Mononuclear cell (primary cell): ENCODE data around the gene EPB41. TPM values are rescaled to one million over a fixed set of nuclear protein-coding genes. Genes with fewer than 3 reads are reported as not detected.
"Not testable (repeated sequence)": the region's sequence is repeated elsewhere in the genome, so short reads cannot be mapped to it uniquely, and the experiment has no call there.

Experiments used
- H3K27me3 ChIP-seq: 2 replicates; pipeline ENCODE4 v1.6.0; 2011; ENCODE audit warnings: low read length, control low read depth; ENCODE audit not compliant: insufficient read depth
- H3K4me1 ChIP-seq: 2 replicates; pipeline ENCODE4 v1.5.1; 2011; ENCODE audit warnings: mild to moderate bottlenecking, low read length, control low read depth; ENCODE audit not compliant: insufficient read depth
- H3K4me3 ChIP-seq: 2 replicates; pipeline ENCODE4 v1.5.1; 2011; ENCODE audit warnings: mild to moderate bottlenecking, low read length, moderate library complexity
- H3K9me3 ChIP-seq: 2 replicates; pipeline ENCODE4 v1.5.1; 2011; ENCODE audit warnings: low read depth, mild to moderate bottlenecking, control low read depth, low read length
- total RNA-seq: library from RNA; depleted of rRNA; stranded (reverse); fragments of >200 nt; gene quantifications from one replicate; pipeline ENCODE4 v1.2.3, GENCODE V29; 2012

The EPB41 gene
- total RNA-seq, 1 donor: 159 TPM

DNA sequence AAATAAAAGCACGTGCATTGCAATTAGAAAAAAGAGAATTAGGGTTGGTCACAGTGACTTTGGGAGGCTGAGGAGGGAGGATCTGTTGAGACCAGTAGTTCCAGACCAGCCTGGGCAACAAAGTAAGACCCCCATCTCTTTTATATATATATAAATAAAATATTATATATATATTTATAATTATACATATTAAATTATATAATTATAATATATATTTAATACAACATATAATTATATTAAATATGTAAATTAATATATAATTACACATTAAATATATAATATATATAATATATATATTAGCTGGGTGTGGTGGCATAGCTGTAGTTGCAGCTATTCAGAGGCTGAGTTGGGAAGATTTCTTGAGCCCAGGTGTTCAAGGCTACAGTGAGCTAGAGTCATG lies 186.1 kb downstream of the EPB41 start:
- H3K9me3 ChIP-seq: no peaks in the 10 kb centered on the region
- H3K4me3 ChIP-seq: no peak overlapping the region
- H3K27me3 ChIP-seq: no peaks in the 10 kb centered on the region
- no peaks in the 10 kb centered on the region for H3K4me1 ChIP-seq

DNA sequence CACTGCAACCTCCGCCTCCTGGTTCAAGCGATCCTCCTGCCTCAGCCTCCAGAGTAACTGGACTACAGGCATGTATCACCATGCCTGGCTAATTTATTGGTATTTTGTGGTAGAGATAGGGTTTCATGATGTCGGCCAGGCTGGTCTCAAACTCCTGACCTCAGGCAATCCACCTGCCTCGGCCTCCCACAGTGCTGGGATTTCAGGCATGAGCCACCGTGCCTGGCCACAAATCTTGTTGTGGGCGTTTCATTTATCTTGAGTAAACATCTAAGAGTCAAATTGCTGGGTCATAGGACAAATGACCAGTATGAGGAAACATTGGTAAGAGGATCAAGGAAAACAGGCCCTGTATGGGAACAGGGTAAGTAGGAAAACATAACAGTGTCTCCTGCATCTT lies 191.5 kb downstream of the EPB41 start:
- H3K9me3 ChIP-seq: no peaks in the 10 kb centered on the region
- H3K4me1 ChIP-seq: no peaks in the 10 kb centered on the region
- no peak overlapping the region for H3K4me3 ChIP-seq
- H3K27me3 ChIP-seq: no peaks in the 10 kb centered on the region

DNA sequence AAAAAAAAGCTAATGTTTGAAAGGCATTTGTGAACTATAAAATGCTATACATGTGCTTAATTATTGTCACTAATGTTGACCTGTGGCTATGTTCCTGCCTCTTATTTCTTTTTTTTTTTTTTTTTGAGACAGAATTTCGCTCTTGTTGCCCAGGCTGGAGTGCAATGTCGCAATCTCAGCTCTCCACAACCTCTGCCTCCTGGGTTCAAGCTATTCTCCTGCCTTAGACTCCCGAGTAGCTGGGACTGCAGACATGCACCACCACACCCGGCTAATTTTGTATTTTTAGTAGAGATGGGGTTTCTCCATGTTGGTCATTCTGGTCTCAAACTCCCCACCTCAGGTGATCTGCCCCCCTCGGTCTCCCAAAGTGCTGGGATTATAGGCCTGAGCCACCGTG lies 193.7 kb downstream of the EPB41 start:
- not testable (repeated sequence) for H3K4me3 ChIP-seq, H3K9me3 ChIP-seq, H3K4me1 ChIP-seq, H3K27me3 ChIP-seq

DNA sequence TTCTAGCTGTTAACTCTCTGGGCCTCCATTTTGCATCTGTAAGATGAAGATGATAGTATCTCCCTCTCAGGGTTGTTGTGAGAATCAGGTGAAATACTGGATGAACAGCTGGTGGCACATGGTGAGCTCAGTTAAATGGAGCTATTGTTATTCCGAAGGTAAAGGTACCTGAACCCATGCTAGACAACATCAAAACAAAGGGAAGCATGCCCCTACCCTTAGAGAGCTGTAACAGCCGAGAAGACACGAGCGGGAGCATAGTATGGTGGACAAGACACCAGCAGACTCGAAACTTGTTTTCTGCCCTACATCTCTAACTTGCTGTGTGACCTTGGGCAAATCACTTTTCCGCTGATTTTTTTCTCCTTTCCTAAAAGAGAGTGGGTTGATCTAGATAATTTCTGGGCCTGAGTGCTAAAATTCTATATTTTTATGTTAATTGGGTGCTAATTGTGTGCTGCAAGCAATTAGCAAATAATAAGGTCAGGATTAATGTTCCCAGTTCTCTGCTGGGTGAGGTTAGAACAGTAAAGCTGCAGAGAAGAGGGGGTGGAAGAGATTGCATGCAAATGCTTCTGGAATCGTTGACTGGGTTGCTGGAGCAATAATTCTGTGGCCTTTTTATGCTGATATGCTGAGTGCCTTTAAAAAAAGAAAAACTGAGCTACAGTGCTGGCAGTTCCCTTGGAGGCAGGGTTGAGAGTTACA lies 198.5 kb downstream of the EPB41 start:
- H3K27me3 ChIP-seq: no peaks in the 10 kb centered on the region
- H3K4me3 ChIP-seq: no peak overlapping the region
- H3K9me3 ChIP-seq: no peaks in the 10 kb centered on the region
- no peaks in the 10 kb centered on the region for H3K4me1 ChIP-seq

DNA sequence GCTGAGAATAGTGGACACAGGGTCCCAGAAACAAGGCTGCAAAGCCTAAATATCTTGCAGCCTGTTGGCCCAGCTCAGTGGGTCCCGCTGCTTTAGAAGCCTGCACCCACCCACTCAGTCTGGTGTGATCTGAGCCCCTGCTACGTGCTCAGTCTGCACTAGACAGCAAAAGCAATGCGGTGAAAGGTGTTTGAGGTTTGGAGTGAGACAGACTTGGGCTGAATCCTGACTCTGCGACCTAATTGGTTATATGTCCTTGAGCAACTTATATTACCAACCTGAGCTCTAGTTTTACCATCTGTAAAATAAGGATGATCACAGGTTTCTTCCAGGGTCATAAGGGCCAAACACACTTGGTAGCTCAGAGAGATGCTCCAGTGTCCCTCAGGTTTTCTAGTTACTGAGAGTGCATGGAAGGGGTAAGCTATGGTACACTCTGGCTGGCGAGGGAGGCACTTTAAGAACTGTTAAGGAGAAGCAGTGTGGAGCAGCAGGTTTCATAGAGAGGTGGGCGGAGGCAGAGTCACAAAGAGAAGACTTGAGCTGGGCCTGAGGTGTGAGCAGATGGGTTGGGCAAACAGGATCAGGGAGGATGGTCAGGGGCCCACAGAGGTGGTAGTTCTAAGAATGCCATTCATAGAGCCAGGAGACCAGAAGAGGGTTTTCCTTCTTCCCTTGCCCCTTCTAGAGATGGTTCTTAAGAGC lies 199.2 kb downstream of the EPB41 start:
- H3K4me1 ChIP-seq: no peaks in the 10 kb centered on the region

DNA sequence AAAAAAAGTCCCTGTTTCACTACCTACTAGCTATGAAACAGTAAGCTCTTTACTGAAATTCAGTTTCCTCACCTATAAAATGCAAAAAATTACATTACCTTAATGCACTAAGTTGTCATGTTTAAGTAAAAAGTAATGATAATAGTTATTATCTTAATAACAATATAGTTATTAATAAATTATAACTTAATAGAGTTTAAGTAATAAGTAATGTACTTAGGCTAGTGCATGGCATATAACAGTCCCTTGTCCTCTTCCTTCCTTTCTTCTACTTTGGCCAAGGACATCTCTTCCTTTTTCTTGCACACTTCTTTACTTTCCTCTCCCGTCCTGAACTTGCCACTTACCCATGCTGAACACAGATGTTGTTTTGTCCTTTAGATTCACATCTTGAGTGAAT lies 200.3 kb downstream of the EPB41 start:
- no peaks in the 10 kb centered on the region for H3K27me3 ChIP-seq
- no peaks in the 10 kb centered on the region for H3K4me1 ChIP-seq
- H3K9me3 ChIP-seq: no peaks in the 10 kb centered on the region
- H3K4me3 ChIP-seq: no peak overlapping the region

More for the DNA sequence above, 199.2 kb downstream of the EPB41 start:
- no peaks in the 10 kb centered on the region for H3K9me3 ChIP-seq
- H3K27me3 ChIP-seq: no peaks in the 10 kb centered on the region
- no peak overlapping the region for H3K4me3 ChIP-seq

DNA sequence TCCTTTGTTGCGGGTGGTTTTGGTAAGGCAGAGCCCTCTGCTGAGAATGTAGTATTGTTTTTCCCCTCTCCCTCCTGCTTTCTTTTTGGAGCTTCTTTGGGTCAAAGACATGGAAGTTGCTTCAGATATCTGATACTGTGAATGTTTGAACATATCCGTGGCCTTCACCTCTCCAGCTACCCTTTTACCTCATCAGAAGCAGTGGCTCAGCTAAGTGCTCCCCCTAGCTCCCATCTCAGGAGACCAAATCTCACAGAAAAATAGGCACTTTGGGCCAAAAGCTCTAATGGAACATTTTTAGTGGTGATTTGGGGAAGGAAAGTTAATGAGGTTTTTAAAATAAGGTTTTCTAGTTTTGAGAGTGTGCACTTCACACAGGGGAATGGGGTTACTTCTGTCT lies 203.0 kb downstream of the EPB41 start:
- Histone ChIP-seq H3K4me3 (no peak overlapping the region), H3K9me3 (no peaks in the 10 kb centered on the region), H3K4me1 (peaks cover 13% of the 10 kb centered on the region), H3K27me3 (peaks cover 18% of the 10 kb centered on the region)

DNA sequence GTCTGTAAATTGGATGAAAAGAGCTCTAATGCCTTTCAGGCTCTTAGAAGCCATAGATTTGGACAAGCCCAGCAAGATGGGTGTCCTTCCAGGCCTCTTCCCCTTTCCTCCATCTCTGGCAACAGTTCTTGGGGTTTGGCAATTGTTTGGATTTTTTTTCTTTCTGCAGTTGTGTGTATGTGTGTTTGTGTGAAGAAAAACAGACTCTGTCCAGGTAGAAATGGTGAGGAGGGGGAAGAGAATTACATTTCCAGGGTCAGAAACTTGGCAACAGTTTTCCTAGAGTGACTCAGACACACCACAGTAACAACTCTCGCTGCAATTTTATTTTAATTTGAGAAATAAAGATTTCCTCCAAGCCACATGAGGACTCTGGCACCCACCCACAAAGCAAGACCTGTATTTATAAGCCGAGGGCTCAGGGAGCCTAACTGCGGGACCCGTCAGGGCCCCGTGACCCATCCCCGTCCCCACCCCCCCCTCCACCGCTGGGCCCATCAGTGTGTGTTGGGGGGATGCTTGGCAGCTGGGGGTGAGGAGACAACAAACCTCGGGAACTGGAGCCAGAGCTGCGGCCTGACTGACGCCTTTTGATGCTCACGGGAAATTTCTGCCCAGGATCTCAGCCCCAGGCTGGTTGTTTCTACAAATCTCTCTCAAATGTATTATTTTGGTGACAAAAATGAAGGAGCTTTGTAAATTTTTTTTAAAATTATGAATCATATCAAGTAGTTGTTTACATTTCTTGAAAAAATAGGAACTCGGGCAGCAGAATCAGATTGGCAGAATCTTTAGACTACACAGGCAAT lies 205.0 kb downstream of the EPB41 start:
- H3K4me1 ChIP-seq: peaks cover 27% of the 10 kb centered on the region
- no peak overlapping the region for H3K4me3 ChIP-seq
- H3K9me3 ChIP-seq: no peaks in the 10 kb centered on the region
- H3K27me3 ChIP-seq: peaks cover 32% of the 10 kb centered on the region

DNA sequence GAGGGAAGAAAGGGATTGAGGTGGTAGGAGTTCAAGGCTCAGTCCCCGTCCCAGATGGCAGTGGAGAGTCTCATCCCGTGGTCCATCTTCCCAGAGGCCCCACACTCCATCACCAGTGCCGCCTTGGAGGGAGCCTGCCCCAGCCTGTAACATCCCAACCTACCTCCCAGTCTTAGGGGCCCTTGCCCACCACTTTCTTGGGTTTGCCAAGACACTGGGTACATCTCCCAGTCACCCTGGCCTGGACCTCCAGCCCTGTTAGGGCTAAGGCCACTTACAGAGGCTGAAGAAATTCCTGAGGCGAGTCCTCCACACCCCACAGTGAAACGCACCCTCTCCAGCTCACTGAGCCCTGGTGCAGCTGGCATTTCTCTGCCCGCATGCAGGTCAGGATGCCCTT lies 206.0 kb downstream of the EPB41 start:
- H3K9me3 ChIP-seq: no peaks in the 10 kb centered on the region
- H3K4me1 ChIP-seq: peaks cover 34% of the 10 kb centered on the region
- no peak overlapping the region for H3K4me3 ChIP-seq
- peaks cover 36% of the 10 kb centered on the region for H3K27me3 ChIP-seq

DNA sequence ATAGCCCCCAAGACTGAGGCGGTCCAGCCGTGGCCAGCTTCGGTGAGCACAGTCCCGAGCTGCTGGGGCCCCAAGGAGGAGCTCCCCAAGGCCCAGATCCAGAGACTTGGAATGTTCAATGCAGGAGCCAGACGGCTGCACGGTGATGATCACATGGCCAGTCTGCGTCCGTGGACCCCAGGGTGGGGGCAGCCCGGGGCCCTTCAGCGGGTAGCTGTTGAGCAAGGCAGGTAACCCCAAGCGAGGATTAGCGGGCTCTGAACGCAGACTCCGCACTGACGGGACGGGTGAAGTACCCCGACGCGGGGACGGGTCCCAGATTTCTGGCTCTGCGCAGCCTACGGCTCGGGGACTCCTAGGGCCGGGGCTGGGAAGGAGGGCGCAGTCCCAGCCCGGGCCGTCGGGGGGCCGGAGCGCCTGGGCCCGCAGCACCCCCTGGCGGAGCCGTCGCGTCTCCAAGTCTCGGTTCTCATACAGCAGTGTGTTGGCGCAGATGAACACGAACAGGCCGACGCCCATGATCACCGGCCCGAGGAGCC lies 206.6 kb downstream of the EPB41 start:
- Histone ChIP-seq H3K4me3 (no peak overlapping the region), H3K9me3 (no peaks in the 10 kb centered on the region), H3K4me1 (peaks cover 34% of the 10 kb centered on the region), H3K27me3 (peaks cover 42% of the 10 kb centered on the region)

DNA sequence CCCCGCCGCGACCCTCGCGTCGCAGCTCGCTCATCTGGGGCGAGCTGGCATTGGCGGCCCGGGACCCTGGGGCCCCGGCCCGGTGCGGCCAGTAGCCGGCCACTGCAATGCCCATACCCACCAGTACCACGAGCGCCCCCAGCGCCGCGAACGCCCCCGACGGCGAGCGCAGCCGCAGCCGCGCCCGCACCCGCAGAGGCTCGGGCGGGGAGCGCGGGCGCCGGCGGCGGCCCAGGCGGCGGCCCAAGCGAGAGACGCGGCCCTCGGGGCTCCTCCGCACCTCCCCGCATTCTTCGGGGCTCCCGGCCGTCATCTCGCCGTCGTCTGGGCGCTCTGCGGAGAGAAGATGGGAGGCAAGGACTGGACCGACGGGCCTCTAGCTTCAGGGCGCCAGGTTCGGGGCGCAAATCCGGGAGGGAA lies 207.2 kb downstream of the EPB41 start:
- Histone ChIP-seq H3K4me1 (peaks cover 34% of the 10 kb centered on the region), H3K4me3 (no peak overlapping the region), H3K9me3 (no peaks in the 10 kb centered on the region), H3K27me3 (peaks cover 42% of the 10 kb centered on the region)

DNA sequence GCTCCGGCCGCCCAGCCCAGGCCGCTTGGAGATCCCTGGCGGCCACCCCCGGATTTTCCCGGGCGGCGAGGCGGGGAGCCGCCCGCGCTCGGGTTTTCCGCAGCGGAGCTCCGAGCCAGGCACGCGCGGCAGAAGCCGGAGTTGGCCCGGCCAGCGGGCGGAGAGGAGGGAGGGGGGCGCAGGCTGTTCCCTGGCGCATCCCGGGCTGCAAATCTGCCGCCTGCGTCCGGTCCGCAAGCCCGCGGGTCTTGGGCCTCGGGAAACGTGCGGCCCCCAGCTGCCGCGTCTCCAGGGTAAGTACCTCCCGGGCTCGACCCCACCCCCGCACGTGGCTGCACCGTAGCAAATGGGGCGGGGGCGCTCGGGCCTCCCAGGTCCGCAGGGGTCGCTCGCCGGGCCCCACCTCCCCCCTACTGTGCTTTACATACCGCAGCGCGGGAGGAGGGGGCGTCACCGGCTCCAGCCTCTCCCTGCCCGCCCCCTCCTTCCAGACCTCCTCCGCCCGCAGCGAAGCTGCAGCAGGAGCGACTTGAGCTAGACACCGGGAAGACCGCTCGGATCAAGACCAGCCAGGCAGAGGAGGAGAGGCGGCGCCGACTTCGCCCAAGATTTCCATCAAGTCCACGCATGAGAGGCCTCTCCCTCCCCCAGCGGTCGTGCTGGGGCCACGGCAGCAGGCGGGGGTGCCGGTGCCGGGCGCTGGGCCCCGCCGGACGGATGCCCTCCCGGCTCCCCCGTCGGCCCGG lies 207.7 kb downstream of the EPB41 start:
- H3K4me3 ChIP-seq: no peak overlapping the region
- H3K4me1 ChIP-seq: peaks cover 34% of the 10 kb centered on the region
- H3K27me3 ChIP-seq: peaks cover 42% of the 10 kb centered on the region
- no peaks in the 10 kb centered on the region for H3K9me3 ChIP-seq

DNA sequence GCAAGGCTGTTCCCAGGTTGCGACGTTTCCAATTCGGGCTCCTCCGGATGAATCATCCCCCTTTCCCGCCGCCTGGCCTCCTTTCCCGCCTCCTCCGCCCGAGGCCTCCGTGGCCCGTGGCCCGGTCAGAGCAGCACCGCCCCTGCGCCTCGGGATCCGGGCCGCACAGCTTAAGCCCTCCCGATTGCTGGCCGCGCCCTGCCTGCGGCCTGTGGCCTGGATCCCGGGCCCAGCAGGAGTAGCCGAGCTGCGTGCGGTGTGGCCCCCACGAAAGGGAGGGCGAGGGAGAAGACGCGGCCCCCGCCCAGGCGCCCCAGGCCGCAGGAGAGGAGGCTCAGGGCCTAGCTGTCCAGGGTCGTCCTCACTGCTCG lies 208.3 kb downstream of the EPB41 start:
- Histone ChIP-seq H3K4me1 (peaks cover 34% of the 10 kb centered on the region), H3K9me3 (no peaks in the 10 kb centered on the region), H3K4me3 (no peak overlapping the region), H3K27me3 (peaks cover 42% of the 10 kb centered on the region)

DNA sequence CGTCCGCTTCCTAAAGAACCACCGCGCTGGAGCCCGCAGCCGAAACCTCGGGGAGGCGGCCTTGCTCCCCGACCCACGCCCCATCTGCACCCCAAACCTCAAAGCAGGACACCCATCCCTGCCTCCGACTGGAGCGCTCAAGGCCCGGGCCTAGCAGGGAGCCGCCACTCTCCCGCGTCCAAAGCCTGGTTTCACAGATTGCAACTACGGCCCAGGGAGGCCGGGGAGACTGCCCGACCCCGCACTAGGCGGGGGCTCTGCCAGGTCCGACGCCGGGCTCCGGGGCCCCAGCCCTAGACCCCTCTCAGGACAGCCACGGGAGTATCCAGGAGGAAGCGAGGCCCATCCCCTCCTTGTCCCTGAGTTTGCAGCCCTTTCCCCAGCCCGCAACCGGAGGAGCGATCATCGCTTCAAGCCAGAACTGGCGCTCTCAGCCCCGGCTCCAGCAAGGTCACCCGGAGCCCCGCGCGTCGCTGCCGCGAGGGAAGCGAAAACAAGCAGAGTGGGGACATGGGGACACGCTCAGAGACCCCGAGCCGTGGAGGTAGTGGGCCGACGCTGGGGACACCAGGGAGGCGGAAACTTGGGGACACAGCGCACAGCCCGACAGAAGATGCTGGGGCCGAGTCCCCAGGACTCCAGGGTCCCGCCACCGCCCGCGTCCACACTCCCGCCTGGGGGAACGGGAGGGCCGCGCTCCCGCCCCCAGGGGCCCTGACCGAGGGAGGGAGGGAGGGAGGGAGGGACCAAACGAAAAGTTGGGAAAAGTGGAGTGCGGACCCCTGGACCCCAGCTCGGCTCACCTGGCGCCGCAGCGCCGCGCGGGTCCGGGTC lies 208.9 kb downstream of the EPB41 start:
- peaks cover 34% of the 10 kb centered on the region for H3K4me1 ChIP-seq
- no peak overlapping the region for H3K4me3 ChIP-seq
- H3K9me3 ChIP-seq: no peaks in the 10 kb centered on the region
- peaks cover 42% of the 10 kb centered on the region for H3K27me3 ChIP-seq
